Measurements from ENCODE around the gene SPNS2.

GRCh38 chr17:4505187-4505586 is 6.5 kb downstream of the SPNS2 start:
- TF ChIP-seq REST (IDR thresholded peaks at IDR 0.05; ENCODE audit: borderline replicate concordance), result no peak
- no peak for TF ChIP-seq CTCF (IDR thresholded peaks at IDR 0.05; ENCODE audit: poor library complexity, severe bottlenecking)
- TF ChIP-seq TAF1 (IDR thresholded peaks at IDR 0.05; ENCODE audit: low read depth), result no peak
- TF ChIP-seq EP300 (conservative IDR thresholded peaks at IDR 0.05; ENCODE audit: poor library complexity, severe bottlenecking), result no peak
- TF ChIP-seq SMC3 (conservative IDR thresholded peaks at IDR 0.05; ENCODE audit: poor library complexity), result no peak
- TF ChIP-seq POLR2AphosphoS5 (IDR thresholded peaks at IDR 0.05), result no peak
